VCaP (cell line): ENCODE measurements around the gene CATSPER4.

ENCODE experiments used
- H3K27ac ChIP-seq: fragments of 450-650 bp; 2 replicates; pipeline ENCODE4 v1.5.1; 2017
- TF ChIP-seq, protein P1 (sequence below): fragments of 450-650 bp; conservative IDR thresholded peaks from 2 replicates; pipeline ENCODE4 v1.5.1; 2017; ENCODE audit warnings: mild to moderate bottlenecking, moderate library complexity

The CATSPER4 gene

DNA sequence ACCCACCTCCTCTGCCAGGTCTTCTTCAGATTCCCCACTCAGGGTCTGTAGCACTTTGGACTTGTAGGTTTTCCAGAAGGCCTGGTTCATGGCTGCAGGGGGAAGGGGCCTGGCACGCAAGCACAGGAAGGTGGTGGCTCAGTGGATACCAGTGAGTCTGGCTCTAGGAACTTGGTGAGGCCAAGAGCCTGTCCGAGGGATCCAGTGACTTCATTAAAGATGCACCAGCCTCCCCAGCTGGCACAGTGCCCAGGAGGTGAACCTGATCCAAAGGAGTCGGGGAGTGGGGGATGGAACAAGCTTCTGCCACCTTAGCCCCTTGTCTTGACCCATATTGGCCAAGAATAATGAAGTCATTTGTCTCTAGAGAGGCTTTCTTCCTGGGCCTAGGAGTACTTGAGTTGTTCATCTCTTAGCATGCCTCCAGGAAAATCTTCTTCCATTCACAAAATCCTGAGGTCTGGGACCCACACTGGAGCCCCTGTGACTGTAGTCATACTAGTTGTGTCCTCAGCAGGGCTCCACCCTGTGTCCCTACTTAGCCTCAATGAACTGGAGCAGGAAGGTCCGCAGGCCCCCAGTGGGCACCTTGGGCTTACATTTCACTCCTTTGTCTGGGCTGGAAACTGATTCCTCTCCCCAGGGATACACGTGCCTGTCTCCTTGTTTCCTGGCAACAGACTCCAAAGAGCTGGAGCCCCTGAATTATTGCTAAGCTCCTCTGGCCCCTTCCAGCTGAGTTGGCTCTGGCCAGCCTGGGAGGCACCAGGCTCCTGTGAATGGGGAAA lies 21.8 kb upstream of the CATSPER4 start, which contains the start of gene C1orf232:
Gene C1orf232, minus strand, starts transcription at position 554 of the 788 bp plus-strand sequence. Its CDS starts 464 bp downstream, at position 90.
- H3K27ac ChIP-seq, result peak within 1 kb of the TSS; percentile 82
- TF ChIP-seq, protein P1, sequence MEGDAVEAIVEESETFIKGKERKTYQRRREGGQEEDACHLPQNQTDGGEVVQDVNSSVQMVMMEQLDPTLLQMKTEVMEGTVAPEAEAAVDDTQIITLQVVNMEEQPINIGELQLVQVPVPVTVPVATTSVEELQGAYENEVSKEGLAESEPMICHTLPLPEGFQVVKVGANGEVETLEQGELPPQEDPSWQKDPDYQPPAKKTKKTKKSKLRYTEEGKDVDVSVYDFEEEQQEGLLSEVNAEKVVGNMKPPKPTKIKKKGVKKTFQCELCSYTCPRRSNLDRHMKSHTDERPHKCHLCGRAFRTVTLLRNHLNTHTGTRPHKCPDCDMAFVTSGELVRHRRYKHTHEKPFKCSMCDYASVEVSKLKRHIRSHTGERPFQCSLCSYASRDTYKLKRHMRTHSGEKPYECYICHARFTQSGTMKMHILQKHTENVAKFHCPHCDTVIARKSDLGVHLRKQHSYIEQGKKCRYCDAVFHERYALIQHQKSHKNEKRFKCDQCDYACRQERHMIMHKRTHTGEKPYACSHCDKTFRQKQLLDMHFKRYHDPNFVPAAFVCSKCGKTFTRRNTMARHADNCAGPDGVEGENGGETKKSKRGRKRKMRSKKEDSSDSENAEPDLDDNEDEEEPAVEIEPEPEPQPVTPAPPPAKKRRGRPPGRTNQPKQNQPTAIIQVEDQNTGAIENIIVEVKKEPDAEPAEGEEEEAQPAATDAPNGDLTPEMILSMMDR, result no peak

- H3K27ac ChIP-seq, result peak overlapping the region; percentile 82
- TF ChIP-seq, protein P1, result no peak
These were observed 21.2 kb upstream of the CATSPER4 start for GRCh38 chr1:26169198-26169554.

- H3K27ac ChIP-seq, result peak within 1 kb of the TSS; percentile 82
- TF ChIP-seq, protein P1, result peak; percentile 94
These were observed 20.5 kb upstream of the CATSPER4 start, which contains the start of gene ZNF593 for GRCh38 chr1:26169669-26170471. TSS of gene ZNF593 (plus strand) at chr1:26169908. CDS start at chr1:26169984, 76 bp downstream.

GRCh38 chr1:26170472-26170821 lies 20.0 kb upstream of the CATSPER4 start:
- peak overlapping the region; percentile 82 for H3K27ac ChIP-seq
- TF ChIP-seq, protein P1, result no peak

- TF ChIP-seq, protein P1, result no peak
- peak within 1 kb of the TSS; percentile 82; the same call in 1 of the 2 replicates for H3K27ac ChIP-seq
These were observed 19.0 kb upstream of the CATSPER4 start, which contains the start of gene ZNF593OS for GRCh38 chr1:26171084-26172072. TSS of gene ZNF593OS (minus strand) at chr1:26171832. CDS start at chr1:26171661, 171 bp downstream.

DNA sequence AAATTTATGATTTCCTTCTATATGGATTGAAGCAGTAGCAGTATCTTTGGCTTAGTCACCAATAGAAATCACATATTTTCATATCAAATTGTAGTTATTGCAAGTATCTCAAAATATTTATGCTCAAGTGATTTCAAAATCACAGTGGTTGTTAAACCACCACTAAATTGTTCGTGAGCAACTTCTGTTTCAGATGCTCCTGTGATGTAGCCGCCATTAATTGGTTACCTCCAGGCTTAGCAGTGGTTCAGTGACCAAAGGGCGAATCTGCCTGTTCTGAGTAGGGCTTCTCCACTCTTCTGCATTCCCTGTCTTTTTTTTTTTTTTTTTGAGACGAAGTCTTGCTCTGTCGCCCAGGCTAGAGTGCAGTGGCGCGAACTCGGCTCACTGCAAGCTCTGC lies 15.1 kb upstream of the CATSPER4 start:
- TF ChIP-seq, protein P1, result no peak

More for the DNA sequence above, 15.1 kb upstream of the CATSPER4 start:
- no peak overlapping the region for H3K27ac ChIP-seq
